ENCODE data around the gene ABCA9.
"Not testable (repeated sequence)": the region's sequence is repeated elsewhere in the genome, so short reads cannot be mapped to it uniquely, and the experiment has no call there.

Gene ABCA9

GRCh38 chr17:69043098-69043734 is 17.5 kb downstream of the ABCA9 start:
- DNase-seq (ENCODE audit: low spot score), result no peak

- no peak for DNase-seq (ENCODE audit: low spot score)
These were observed 18.4 kb downstream of the ABCA9 start for GRCh38 chr17:69042308-69042707.

GRCh38 chr17:69031839-69032238 is 28.9 kb downstream of the ABCA9 start:
- no peak for DNase-seq (ENCODE audit: low spot score)

GRCh38 chr17:69030169-69030568 is 30.6 kb downstream of the ABCA9 start:
- DNase-seq (ENCODE audit: low spot score), result no peak

GRCh38 chr17:69018687-69019086 is 42.0 kb downstream of the ABCA9 start:
- no peak for DNase-seq (ENCODE audit: low spot score)

- DNase-seq (ENCODE audit: low spot score), result no peak
These were observed 42.6 kb downstream of the ABCA9 start for GRCh38 chr17:69018022-69018615.

- DNase-seq (ENCODE audit: low spot score), result no peak
These were observed 45.1 kb downstream of the ABCA9 start for GRCh38 chr17:69015631-69016030.

GRCh38 chr17:69012895-69013805 is 47.6 kb downstream of the ABCA9 start:
- no peak for DNase-seq (ENCODE audit: low spot score)

GRCh38 chr17:69009930-69010329 is 50.8 kb downstream of the ABCA9 start:
- DNase-seq (ENCODE audit: low spot score), result no peak

- not testable (repeated sequence) for DNase-seq (ENCODE audit: low spot score)
These were observed 56.0 kb downstream of the ABCA9 start for GRCh38 chr17:69004759-69005158.

- not testable (repeated sequence) for DNase-seq (ENCODE audit: low spot score)
These were observed 61.0 kb downstream of the ABCA9 start for GRCh38 chr17:68999743-69000142.

GRCh38 chr17:68993112-68993511 is 67.6 kb downstream of the ABCA9 start:
- DNase-seq (ENCODE audit: low spot score), result no peak

GRCh38 chr17:68987966-68988365 is 72.8 kb downstream of the ABCA9 start:
- DNase-seq (ENCODE audit: low spot score), result no peak

GRCh38 chr17:68981288-68981687 is 79.4 kb downstream of the ABCA9 start:
- no peak for DNase-seq (ENCODE audit: low spot score)

- no peak for DNase-seq (ENCODE audit: low spot score)
These were observed 87.5 kb downstream of the ABCA9 start for GRCh38 chr17:68973098-68973846.

- DNase-seq (ENCODE audit: low spot score), result no peak
These were observed 88.5 kb downstream of the ABCA9 start for GRCh38 chr17:68972119-68972704.

- DNase-seq (ENCODE audit: low spot score), result no peak
These were observed 91.6 kb downstream of the ABCA9 start for GRCh38 chr17:68969101-68969500.

- DNase-seq (ENCODE audit: low spot score), result no peak
These were observed 96.8 kb downstream of the ABCA9 start for GRCh38 chr17:68963958-68964357.

- no peak for DNase-seq (ENCODE audit: low spot score)
These were observed 99.4 kb downstream of the ABCA9 start for GRCh38 chr17:68961214-68961882.

- not testable (repeated sequence) for DNase-seq (ENCODE audit: low spot score)
These were observed 101.6 kb downstream of the ABCA9 start for GRCh38 chr17:68959117-68959516.

- no peak for DNase-seq (ENCODE audit: low spot score)
These were observed 102.8 kb downstream of the ABCA9 start for GRCh38 chr17:68957944-68958343.
